ENCODE results near the gene PHF10.
"Not testable (repeated sequence)": the region's sequence is repeated elsewhere in the genome, so short reads cannot be mapped to it uniquely, and the experiment has no call there.

The PHF10 gene

GRCh38 chr6:169724494-169725124 lies at the start of gene PHF10:
TSS of gene PHF10 (minus strand) at chr6:169724500. CDS start at chr6:169723931, 569 bp downstream.
- DNase-seq: peak; percentile 54 to 72 (median 62)

GRCh38 chr6:169766921-169767736 lies 42.8 kb upstream of the PHF10 start:
- no peak for DNase-seq

GRCh38 chr6:169766232-169766631 lies 41.9 kb upstream of the PHF10 start:
- DNase-seq: no peak

GRCh38 chr6:169765789-169766188 lies 41.5 kb upstream of the PHF10 start:
- not testable (repeated sequence) for DNase-seq

- no peak for DNase-seq
Observed at GRCh38 chr6:169763881-169764280, 39.6 kb upstream of the PHF10 start.

GRCh38 chr6:169763308-169763707 lies 39.0 kb upstream of the PHF10 start:
- no peak for DNase-seq

- no peak for DNase-seq
Observed at GRCh38 chr6:169755162-169755561, 30.9 kb upstream of the PHF10 start.

GRCh38 chr6:169752074-169752623 lies 27.8 kb upstream of the PHF10 start:
- no peak for DNase-seq

GRCh38 chr6:169751242-169752073 lies 27.2 kb upstream of the PHF10 start, which contains the start of the genes DYNLT2 and ERMARD:
TSS of gene DYNLT2 (minus strand) at chr6:169751572. CDS start at chr6:169751458, 114 bp downstream.
TSS of gene ERMARD (plus strand) at chr6:169751622. CDS start at chr6:169751658, 36 bp downstream.
- DNase-seq: peak; percentile 77 to 90 (median 86)

GRCh38 chr6:169746556-169746955 lies 22.3 kb upstream of the PHF10 start:
- no peak for DNase-seq

GRCh38 chr6:169745405-169745804 lies 21.1 kb upstream of the PHF10 start:
- DNase-seq: no peak

- no peak for DNase-seq
Observed at GRCh38 chr6:169741344-169741743, 17.0 kb upstream of the PHF10 start.

- no peak for DNase-seq
Observed at GRCh38 chr6:169738976-169739529, 14.8 kb upstream of the PHF10 start.

GRCh38 chr6:169738204-169738975 lies 14.1 kb upstream of the PHF10 start:
- no peak for DNase-seq

- DNase-seq: no peak
Observed at GRCh38 chr6:169729961-169730360, 5.7 kb upstream of the PHF10 start.

- no peak for DNase-seq
Observed at GRCh38 chr6:169726963-169727362, 2.7 kb upstream of the PHF10 start.

GRCh38 chr6:169726049-169726400 lies 1.7 kb upstream of the PHF10 start:
- no peak for DNase-seq

GRCh38 chr6:169725125-169726048 lies 1.1 kb upstream of the PHF10 start:
- no peak for DNase-seq

- peak in 1 of 4 experiments; percentile 48 for DNase-seq
Observed at GRCh38 chr6:169723991-169724493, 258 bp downstream of the PHF10 start.

- peak; percentile 9 to 67 (median 42) for DNase-seq
Observed at GRCh38 chr6:169723200-169723909, 945 bp downstream of the PHF10 start.
